NCI-H2029 treated with DMSO at 0.1 percent for 48 hours (cell line): Measurements from ENCODE around the gene NSRP1.
"Not testable (repeated sequence)": the region's sequence is repeated elsewhere in the genome, so short reads cannot be mapped to it uniquely, and the experiment has no call there.

Experiments
- DNase-seq: peaks from one replicate; lab custom pipeline; 2025; lab: John Stamatoyannopoulos, UW

The NSRP1 gene

GRCh38 chr17:30222721-30223175, 106.1 kb downstream of the NSRP1 start:
- no peak for DNase-seq

- no peak for DNase-seq
Observed at GRCh38 chr17:30224419-30224960, 107.9 kb downstream of the NSRP1 start.

GRCh38 chr17:30225112-30225511, 108.5 kb downstream of the NSRP1 start:
- no peak for DNase-seq

DNA sequence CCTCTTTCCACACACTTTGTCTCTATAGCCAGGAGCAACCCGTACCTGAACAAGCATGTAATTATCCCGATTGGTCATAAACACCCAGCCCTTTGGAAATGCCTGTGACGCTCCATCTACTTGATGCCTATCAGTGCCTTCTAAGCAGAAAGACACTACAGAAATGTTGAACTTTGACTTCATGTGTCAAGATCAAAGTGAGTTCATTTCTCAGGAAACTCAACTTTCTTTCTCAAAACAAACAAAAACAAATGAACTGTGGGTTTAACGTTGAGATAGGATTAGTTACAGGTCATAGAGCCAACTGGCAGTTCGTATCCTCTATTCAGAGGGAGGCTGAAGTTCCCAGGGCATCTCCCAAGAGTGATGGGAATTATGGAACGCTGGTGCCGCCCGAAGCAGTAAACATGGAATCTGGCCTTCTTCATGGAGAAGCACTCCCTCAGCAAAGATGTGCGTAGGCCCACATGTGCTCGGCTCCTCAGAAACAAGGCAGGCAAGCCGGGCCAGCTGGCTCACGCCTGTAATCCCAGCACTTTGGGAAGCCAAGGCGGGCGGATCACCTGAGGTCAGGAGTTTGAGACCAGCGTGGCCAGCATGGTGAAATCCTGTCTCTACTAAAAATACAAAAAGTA, 109.4 kb downstream of the NSRP1 start:
- no peak for DNase-seq

GRCh38 chr17:30226878-30227277, 110.3 kb downstream of the NSRP1 start:
- DNase-seq, result no peak

DNA sequence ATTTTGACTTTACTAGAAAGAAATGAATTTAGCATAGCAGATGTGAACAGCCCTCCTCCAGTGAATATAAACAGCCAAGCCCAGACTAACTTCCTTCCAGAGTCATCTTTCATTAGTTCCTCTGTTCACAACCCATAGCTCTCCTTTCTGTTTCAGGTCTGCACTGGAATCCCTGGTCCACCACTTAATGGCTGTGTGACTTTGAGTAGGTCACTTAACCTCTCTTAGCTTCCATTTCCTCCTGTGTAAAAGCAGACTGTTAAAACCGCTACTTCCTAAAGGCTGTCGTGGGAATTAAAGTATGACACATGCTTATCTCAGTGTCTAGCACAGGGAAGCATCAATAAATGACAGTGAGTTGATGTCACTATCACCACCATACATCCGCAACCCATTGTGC, 111.4 kb downstream of the NSRP1 start:
- no peak for DNase-seq

- DNase-seq, result no peak
Observed at GRCh38 chr17:30229012-30229411, 112.4 kb downstream of the NSRP1 start.

GRCh38 chr17:30230009-30230408, 113.4 kb downstream of the NSRP1 start:
- not testable (repeated sequence) for DNase-seq

GRCh38 chr17:30230596-30231125, 114.0 kb downstream of the NSRP1 start:
- DNase-seq, result no peak

GRCh38 chr17:30232015-30232823, 115.6 kb downstream of the NSRP1 start:
- DNase-seq, result no peak

DNA sequence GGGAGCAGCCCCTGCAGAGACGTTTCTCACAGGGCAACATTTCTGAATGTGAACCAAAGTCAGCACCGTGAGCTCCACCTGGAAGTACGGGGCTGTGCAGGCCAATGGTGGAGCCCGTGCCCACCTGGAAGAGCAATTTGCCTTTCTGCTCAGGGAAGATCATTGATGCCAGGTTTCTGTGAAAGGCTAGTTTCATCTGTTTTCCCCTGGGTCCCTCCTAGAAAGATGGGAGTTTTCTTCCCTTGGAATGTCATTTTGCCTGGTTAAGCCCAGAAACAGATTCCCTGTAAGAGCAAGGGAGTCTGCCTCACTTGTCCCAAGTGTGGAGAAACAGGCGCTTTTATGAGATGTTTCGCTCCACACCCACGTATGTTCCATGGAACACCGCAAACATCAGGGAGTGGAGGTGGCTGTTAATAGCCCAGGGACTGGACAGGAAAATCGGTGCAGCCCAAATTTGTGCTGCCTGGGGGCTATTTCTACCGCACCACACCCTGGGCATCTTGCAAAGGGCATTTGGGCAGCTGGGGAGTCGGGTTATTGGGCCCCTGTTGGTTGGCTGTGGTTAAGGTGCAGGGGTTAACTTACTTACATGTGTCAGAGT, 116.3 kb downstream of the NSRP1 start:
- DNase-seq, result no peak

- no peak for DNase-seq
Observed at GRCh38 chr17:30234296-30234695, 117.7 kb downstream of the NSRP1 start.

DNA sequence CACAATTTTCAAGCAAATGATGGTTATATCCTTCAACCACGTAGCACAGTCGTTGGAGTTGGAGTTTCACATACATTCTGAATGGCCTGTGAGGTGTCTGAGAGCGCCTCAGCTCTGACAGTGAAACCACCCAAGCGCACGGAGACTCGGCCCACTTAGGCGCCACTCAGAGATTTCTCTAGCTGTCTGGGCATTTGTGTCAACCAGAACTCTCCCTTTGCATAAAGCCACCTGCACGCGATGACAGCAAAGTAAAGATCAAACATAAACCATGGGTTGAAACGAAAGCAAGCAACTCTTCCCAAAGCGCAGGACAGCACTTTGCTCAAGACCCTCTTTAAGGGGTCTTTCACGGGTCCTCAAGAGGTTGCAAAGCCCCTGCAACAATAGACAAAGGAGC, 118.3 kb downstream of the NSRP1 start:
- DNase-seq, result no peak

DNA sequence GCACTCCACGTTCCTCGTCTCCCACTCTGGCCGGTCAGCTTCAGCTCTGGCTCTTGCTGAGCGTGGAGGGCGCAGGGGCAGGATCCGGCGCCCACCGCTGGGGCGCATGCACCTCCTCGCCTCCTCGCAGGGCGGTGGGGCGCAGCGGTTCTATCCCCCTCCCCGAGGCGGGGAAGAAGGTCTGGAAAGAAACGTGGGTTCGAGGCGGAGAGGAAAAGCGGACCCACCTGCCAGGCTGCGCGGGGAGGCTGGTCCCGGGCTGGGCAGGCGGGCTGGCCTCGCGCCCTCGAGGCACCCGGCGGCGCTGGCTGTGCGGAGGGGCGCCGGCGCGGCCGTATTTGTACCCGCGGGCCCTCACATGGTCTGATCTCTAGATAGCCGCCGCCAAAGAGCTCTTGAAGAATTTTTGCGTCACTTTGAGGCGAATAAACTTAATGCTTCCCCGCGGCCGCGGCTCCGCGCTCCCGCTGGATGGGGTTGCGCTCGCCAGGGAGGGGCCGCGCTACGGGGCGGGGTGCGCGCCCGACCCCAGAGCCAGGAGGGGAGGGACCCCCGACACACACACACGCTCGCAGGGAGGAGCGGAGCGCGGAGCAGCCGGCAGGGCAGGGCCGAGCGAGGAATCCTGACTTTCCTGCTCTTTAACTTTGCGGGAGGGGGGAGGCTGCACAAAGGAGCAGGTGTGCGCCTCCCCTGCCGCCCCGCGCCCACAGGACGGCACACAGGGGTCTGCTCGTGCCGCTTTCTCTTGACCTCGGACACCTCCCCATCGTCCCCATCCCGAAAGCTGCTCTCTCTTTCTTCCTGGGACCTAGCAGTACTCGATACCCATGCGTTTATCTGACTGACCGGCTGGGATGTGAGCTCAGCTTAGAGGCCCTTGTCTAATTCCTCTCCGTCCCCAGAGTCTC, 119.0 kb downstream of the NSRP1 start, which contains the start of gene SLC6A4:
Gene SLC6A4 (minus strand): TSS at position 312 of the 911 bp plus-strand sequence. CDS start 13,739 bp downstream, outside the sequence.
- DNase-seq, result no peak
